ENCODE results near the gene SDCCAG8. TPM values are rescaled to one million over a fixed set of nuclear protein-coding genes. Genes with fewer than 3 reads are reported as not detected.

Gene SDCCAG8
- polyA plus RNA-seq, 1 donor: 35.0 TPM

DNA sequence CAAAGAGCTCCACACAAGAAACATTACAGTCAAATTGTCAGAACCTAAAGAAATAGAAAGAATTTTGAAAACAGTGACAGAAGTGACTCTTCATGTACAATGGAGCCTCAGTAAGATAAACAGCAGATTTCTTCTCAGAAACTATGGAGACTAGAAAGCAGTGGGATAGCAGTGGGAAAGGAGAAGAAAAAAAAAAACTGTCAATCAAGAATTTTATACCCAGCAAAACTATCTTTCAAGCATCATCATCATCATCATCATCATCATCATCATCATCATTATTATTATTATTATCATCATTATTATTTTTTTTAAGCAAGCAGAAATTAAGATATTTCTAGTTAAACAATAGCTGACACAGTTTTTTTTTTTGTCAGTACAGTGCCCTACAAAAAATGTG, 24.9 kb upstream of the SDCCAG8 start:
- no peak overlapping the region for H3K4me3 ChIP-seq (ENCODE audit: low read length)
- DNase-seq: no peak
- no peaks in the 10 kb centered on the region for H3K36me3 ChIP-seq (ENCODE audit: control insufficient read depth, insufficient read depth, low read length)
- H3K9me3 ChIP-seq (ENCODE audit: control insufficient read depth, low read depth, low read length): peaks cover 15% of the 10 kb centered on the region
- H3K27me3 ChIP-seq (ENCODE audit: control insufficient read depth, insufficient read depth, low read length): no peaks in the 10 kb centered on the region
- H3K27ac ChIP-seq (ENCODE audit: low read length): no peak overlapping the region
- H3K4me1 ChIP-seq (ENCODE audit: control insufficient read depth, insufficient read depth, low read length): no peaks in the 10 kb centered on the region

GRCh38 chr1:243233908-243234307, 21.9 kb upstream of the SDCCAG8 start:
- Histone ChIP-seq H3K36me3 (ENCODE audit: control insufficient read depth, insufficient read depth, low read length) (no peaks in the 10 kb centered on the region), H3K27me3 (ENCODE audit: control insufficient read depth, insufficient read depth, low read length) (no peaks in the 10 kb centered on the region), H3K9me3 (ENCODE audit: control insufficient read depth, low read depth, low read length) (peaks cover 15% of the 10 kb centered on the region), H3K4me1 (ENCODE audit: control insufficient read depth, insufficient read depth, low read length) (no peaks in the 10 kb centered on the region), H3K4me3 (ENCODE audit: low read length) (no peak overlapping the region), H3K27ac (ENCODE audit: low read length) (no peak overlapping the region)
- no peak for DNase-seq
- WGBS (ENCODE audit: insufficient coverage, low lambda C conversion rate): 86% methylated on average over 1 of the region's 2 CpGs

DNA sequence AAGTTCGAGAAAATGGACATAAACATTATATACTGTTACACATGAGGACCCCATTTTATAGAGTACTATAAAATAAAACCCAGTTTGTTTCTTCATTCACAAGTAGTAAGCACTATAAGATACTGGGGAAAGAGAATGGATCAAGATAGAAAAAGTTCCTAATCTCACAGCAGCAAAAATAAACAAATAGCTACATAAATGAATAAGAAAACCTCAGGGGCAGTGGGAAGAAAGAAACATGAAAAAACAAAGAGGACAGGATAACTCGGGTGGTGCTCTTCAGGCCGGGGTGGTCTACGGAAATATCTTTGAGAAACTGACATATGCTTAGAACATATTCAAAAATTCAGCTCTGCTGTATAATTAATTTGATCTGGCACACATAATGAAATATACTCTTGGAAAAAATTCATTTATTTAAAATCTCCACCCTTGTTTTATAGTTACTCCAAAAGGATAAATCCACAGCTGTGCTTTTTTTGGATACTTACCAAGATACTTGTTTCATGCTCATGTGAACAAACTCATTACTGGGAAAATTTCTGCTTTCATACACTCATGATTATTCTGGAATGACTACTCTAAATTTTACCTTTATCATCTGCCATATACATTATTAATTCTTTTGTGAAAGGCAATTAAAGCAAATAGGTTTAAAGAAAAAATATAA, 20.7 kb upstream of the SDCCAG8 start:
- H3K4me1 ChIP-seq (ENCODE audit: control insufficient read depth, insufficient read depth, low read length): no peaks in the 10 kb centered on the region
- WGBS (ENCODE audit: insufficient coverage, low lambda C conversion rate): 78% methylated on average over 4 of the region's 4 CpGs
- H3K4me3 ChIP-seq (ENCODE audit: low read length): no peak overlapping the region
- H3K27me3 ChIP-seq (ENCODE audit: control insufficient read depth, insufficient read depth, low read length): no peaks in the 10 kb centered on the region
- H3K36me3 ChIP-seq (ENCODE audit: control insufficient read depth, insufficient read depth, low read length): no peaks in the 10 kb centered on the region
- H3K27ac ChIP-seq (ENCODE audit: low read length): no peak overlapping the region
- peaks cover 12% of the 10 kb centered on the region for H3K9me3 ChIP-seq (ENCODE audit: control insufficient read depth, low read depth, low read length)
- no peak for DNase-seq

GRCh38 chr1:243236604-243237252, 19.1 kb upstream of the SDCCAG8 start:
- Histone ChIP-seq H3K4me1 (ENCODE audit: control insufficient read depth, insufficient read depth, low read length) (no peaks in the 10 kb centered on the region), H3K27ac (ENCODE audit: low read length) (no peak overlapping the region), H3K4me3 (ENCODE audit: low read length) (no peak overlapping the region), H3K27me3 (ENCODE audit: control insufficient read depth, insufficient read depth, low read length) (no peaks in the 10 kb centered on the region), H3K9me3 (ENCODE audit: control insufficient read depth, low read depth, low read length) (peaks cover 2% of the 10 kb centered on the region), H3K36me3 (ENCODE audit: control insufficient read depth, insufficient read depth, low read length) (no peaks in the 10 kb centered on the region)
- WGBS (ENCODE audit: insufficient coverage, low lambda C conversion rate): no CpG with 5 or more reads among the region's 4 CpGs
- no peak for DNase-seq

GRCh38 chr1:243244432-243244841, 11.4 kb upstream of the SDCCAG8 start:
- no peaks in the 10 kb centered on the region for H3K27me3 ChIP-seq (ENCODE audit: control insufficient read depth, insufficient read depth, low read length)
- no peak overlapping the region for H3K4me3 ChIP-seq (ENCODE audit: low read length)
- H3K27ac ChIP-seq (ENCODE audit: low read length): no peak overlapping the region
- no peaks in the 10 kb centered on the region for H3K36me3 ChIP-seq (ENCODE audit: control insufficient read depth, insufficient read depth, low read length)
- H3K4me1 ChIP-seq (ENCODE audit: control insufficient read depth, insufficient read depth, low read length): no peaks in the 10 kb centered on the region
- DNase-seq: no peak
- no peaks in the 10 kb centered on the region for H3K9me3 ChIP-seq (ENCODE audit: control insufficient read depth, low read depth, low read length)
- 100% methylated on average over 2 of the region's 9 CpGs for WGBS (ENCODE audit: insufficient coverage, low lambda C conversion rate)

DNA sequence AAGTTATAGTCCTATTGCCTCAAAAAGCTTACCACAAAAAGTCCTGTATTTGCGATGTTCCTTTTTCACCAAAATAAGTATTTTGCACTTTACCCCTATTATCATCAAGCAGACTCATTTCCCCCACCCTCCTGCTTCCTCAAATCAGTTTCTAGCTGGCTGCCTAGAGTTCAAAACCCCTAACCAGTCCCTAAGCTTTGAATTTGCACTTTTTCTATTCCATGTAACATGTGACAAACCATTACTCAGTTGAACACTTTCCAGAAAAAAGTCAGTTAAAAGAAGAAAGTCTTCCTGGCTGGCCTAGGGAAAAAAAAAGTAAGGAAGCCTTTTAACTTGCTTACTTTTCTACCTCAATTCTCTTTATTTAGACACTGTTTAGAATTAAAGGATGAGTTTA, 8.9 kb upstream of the SDCCAG8 start:
- Histone ChIP-seq H3K27me3 (ENCODE audit: control insufficient read depth, insufficient read depth, low read length) (no peaks in the 10 kb centered on the region), H3K4me1 (ENCODE audit: control insufficient read depth, insufficient read depth, low read length) (no peaks in the 10 kb centered on the region), H3K4me3 (ENCODE audit: low read length) (no peak overlapping the region), H3K36me3 (ENCODE audit: control insufficient read depth, insufficient read depth, low read length) (no peaks in the 10 kb centered on the region), H3K27ac (ENCODE audit: low read length) (no peak overlapping the region), H3K9me3 (ENCODE audit: control insufficient read depth, low read depth, low read length) (no peaks in the 10 kb centered on the region)
- DNase-seq: no peak
- WGBS (ENCODE audit: insufficient coverage, low lambda C conversion rate): no CpG with 5 or more reads among the region's 1 CpG

- Histone ChIP-seq H3K27ac (ENCODE audit: low read length) (no peak overlapping the region), H3K4me1 (ENCODE audit: control insufficient read depth, insufficient read depth, low read length) (no peaks in the 10 kb centered on the region), H3K4me3 (ENCODE audit: low read length) (no peak overlapping the region), H3K27me3 (ENCODE audit: control insufficient read depth, insufficient read depth, low read length) (no peaks in the 10 kb centered on the region), H3K9me3 (ENCODE audit: control insufficient read depth, low read depth, low read length) (no peaks in the 10 kb centered on the region), H3K36me3 (ENCODE audit: control insufficient read depth, insufficient read depth, low read length) (no peaks in the 10 kb centered on the region)
- no CpG with 5 or more reads among the region's 3 CpGs for WGBS (ENCODE audit: insufficient coverage, low lambda C conversion rate)
- no peak for DNase-seq
Measured at GRCh38 chr1:243247901-243248300, 7.9 kb upstream of the SDCCAG8 start.

- no peak for DNase-seq
- H3K4me3 ChIP-seq (ENCODE audit: low read length): no peak overlapping the region
- H3K9me3 ChIP-seq (ENCODE audit: control insufficient read depth, low read depth, low read length): no peaks in the 10 kb centered on the region
- whole genome bisulfite sequencing (ENCODE audit: insufficient coverage, low lambda C conversion rate): no CpG with 5 or more reads among the region's 3 CpGs
- H3K27ac ChIP-seq (ENCODE audit: low read length): no peak overlapping the region
- no peaks in the 10 kb centered on the region for H3K36me3 ChIP-seq (ENCODE audit: control insufficient read depth, insufficient read depth, low read length)
- H3K27me3 ChIP-seq (ENCODE audit: control insufficient read depth, insufficient read depth, low read length): no peaks in the 10 kb centered on the region
- H3K4me1 ChIP-seq (ENCODE audit: control insufficient read depth, insufficient read depth, low read length): peaks cover 7% of the 10 kb centered on the region
Measured at GRCh38 chr1:243249214-243249613, 6.6 kb upstream of the SDCCAG8 start.

- Histone ChIP-seq H3K4me1 (ENCODE audit: control insufficient read depth, insufficient read depth, low read length) (peaks cover 7% of the 10 kb centered on the region), H3K36me3 (ENCODE audit: control insufficient read depth, insufficient read depth, low read length) (no peaks in the 10 kb centered on the region), H3K27ac (ENCODE audit: low read length) (no peak overlapping the region), H3K27me3 (ENCODE audit: control insufficient read depth, insufficient read depth, low read length) (no peaks in the 10 kb centered on the region), H3K9me3 (ENCODE audit: control insufficient read depth, low read depth, low read length) (no peaks in the 10 kb centered on the region), H3K4me3 (ENCODE audit: low read length) (no peak overlapping the region)
- DNase-seq: no peak
- WGBS (ENCODE audit: insufficient coverage, low lambda C conversion rate): 93% methylated on average over 3 of the region's 3 CpGs
Measured at GRCh38 chr1:243250102-243250501, 5.7 kb upstream of the SDCCAG8 start.

GRCh38 chr1:243251539-243251938, 4.3 kb upstream of the SDCCAG8 start:
- Histone ChIP-seq H3K27ac (ENCODE audit: low read length) (no peak overlapping the region), H3K36me3 (ENCODE audit: control insufficient read depth, insufficient read depth, low read length) (no peaks in the 10 kb centered on the region), H3K27me3 (ENCODE audit: control insufficient read depth, insufficient read depth, low read length) (no peaks in the 10 kb centered on the region), H3K4me3 (ENCODE audit: low read length) (no peak overlapping the region), H3K4me1 (ENCODE audit: control insufficient read depth, insufficient read depth, low read length) (peaks cover 7% of the 10 kb centered on the region), H3K9me3 (ENCODE audit: control insufficient read depth, low read depth, low read length) (no peaks in the 10 kb centered on the region)
- DNase-seq: no peak
- WGBS (ENCODE audit: insufficient coverage, low lambda C conversion rate): 100% methylated on average over 1 of the region's 1 CpG
